Raji (cell line): Measurements from ENCODE around the gene WDR46.

Experiments
- POLR2A ChIP-seq: IDR thresholded peaks from 2 replicates; pipeline ENCODE4 v1.6.1; 2011; ENCODE audit warnings: low read depth, low read length, control low read depth; ENCODE audit not compliant: insufficient read depth

WDR46 gene

DNA sequence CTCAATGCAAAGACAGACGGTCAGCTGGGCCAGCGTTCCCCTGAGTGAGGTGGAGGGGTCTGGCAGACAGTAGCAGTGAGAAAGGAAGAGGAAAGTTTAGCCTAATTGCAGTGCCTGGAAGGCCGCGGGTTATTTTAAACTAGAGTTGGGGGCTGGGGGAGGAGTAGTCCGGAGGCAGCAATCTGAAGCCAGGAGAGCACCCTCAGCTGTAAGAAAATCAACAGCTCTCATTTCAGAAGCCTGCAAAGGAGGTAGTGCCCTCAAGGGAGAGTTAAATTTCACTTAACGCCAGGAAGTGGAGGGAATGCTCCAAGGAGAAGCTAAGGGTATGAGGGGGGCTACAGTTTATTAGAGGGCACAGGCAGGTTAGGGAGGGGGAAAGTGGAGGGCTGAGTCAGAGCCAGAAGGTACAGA is 53.8 kb downstream of the WDR46 start:
- TF ChIP-seq POLR2A = no peak
